H9 (cell line): ENCODE measurements around the gene SLC6A3. TPM values are rescaled to one million over a fixed set of nuclear protein-coding genes. Genes with fewer than 3 reads are reported as not detected.

Source experiments
- DNase-seq: peaks from one replicate; pipeline ENCODE4 v3.0.0-alpha.2; 2017
- H2AFZ ChIP-seq: one replicate; pipeline ENCODE4 v1.6.1; 2013; ENCODE audit warnings: mild to moderate bottlenecking, low read length, control low read depth, moderate library complexity
- H2AK5ac ChIP-seq: 2 replicates; pipeline ENCODE4 v1.6.1; 2013; ENCODE audit warnings: low read length, control low read depth, mixed read lengths; ENCODE audit not compliant: insufficient read length
- H2BK120ac ChIP-seq: one replicate; pipeline ENCODE4 v1.6.1; 2013; ENCODE audit warnings: low read depth, mild to moderate bottlenecking, low read length, control low read depth, inconsistent platforms; ENCODE audit not compliant: poor library complexity, severe bottlenecking
- H2BK12ac ChIP-seq: 2 replicates; pipeline ENCODE4 v1.6.1; 2013; ENCODE audit warnings: low read length, control low read depth, mixed read lengths, low read depth; ENCODE audit not compliant: insufficient read length
- H2BK15ac ChIP-seq: 2 replicates; pipeline ENCODE4 v1.6.1; 2013; ENCODE audit warnings: low read depth, low read length, control low read depth
- H2BK20ac ChIP-seq: one replicate; pipeline ENCODE4 v1.6.1; 2013; ENCODE audit warnings: low read depth, mild to moderate bottlenecking, low read length, control low read depth, inconsistent platforms; ENCODE audit not compliant: poor library complexity, severe bottlenecking
- H2BK5ac ChIP-seq: 2 replicates; pipeline ENCODE4 v1.6.1; 2013; ENCODE audit warnings: low read length, control low read depth, mixed read lengths; ENCODE audit not compliant: insufficient read length
- H3K14ac ChIP-seq: 2 replicates; pipeline ENCODE4 v1.6.1; 2013; ENCODE audit warnings: low read length, control low read depth; ENCODE audit not compliant: insufficient read depth
- H3K18ac ChIP-seq: 2 replicates; pipeline ENCODE4 v1.6.1; 2013; ENCODE audit warnings: low read depth, mild to moderate bottlenecking, mixed read lengths, low read length, control low read depth; ENCODE audit not compliant: insufficient read length
- H3K23ac ChIP-seq: 2 replicates; pipeline ENCODE4 v1.6.1; 2013; ENCODE audit warnings: low read length, control low read depth, mixed read lengths, low read depth; ENCODE audit not compliant: insufficient read length
- H3K23me2 ChIP-seq: 2 replicates; pipeline ENCODE4 v1.6.1; 2013; ENCODE audit warnings: low read depth, mild to moderate bottlenecking, mixed read lengths, low read length, control low read depth; ENCODE audit not compliant: insufficient read length, poor library complexity, severe bottlenecking
- H3K27ac ChIP-seq: 2 replicates; pipeline ENCODE4 v1.5.1; 2013; ENCODE audit warnings: low read length, control low read depth, mixed read lengths, low read depth; ENCODE audit not compliant: insufficient read length
- H3K27me3 ChIP-seq: 2 replicates; pipeline ENCODE4 v1.6.1; 2013; ENCODE audit warnings: low read length, control low read depth, inconsistent platforms; ENCODE audit not compliant: insufficient read depth
- H3K4ac ChIP-seq: 2 replicates; pipeline ENCODE4 v1.6.1; 2013; ENCODE audit warnings: low read depth, mild to moderate bottlenecking, control low read depth, inconsistent platforms, low read length, moderate library complexity
- H3K4me1 ChIP-seq: 2 replicates; pipeline ENCODE4 v1.6.1; 2013; ENCODE audit warnings: low read length, control low read depth, inconsistent platforms; ENCODE audit not compliant: insufficient read depth
- H3K4me2 ChIP-seq: 2 replicates; pipeline ENCODE4 v1.6.1; 2013; ENCODE audit warnings: low read length, control low read depth, mixed read lengths; ENCODE audit not compliant: insufficient read length, insufficient read depth
- H3K56ac ChIP-seq: 2 replicates; pipeline ENCODE4 v1.6.1; 2013; ENCODE audit warnings: low read depth, mild to moderate bottlenecking, mixed read lengths, low read length, control low read depth; ENCODE audit not compliant: insufficient read length
- H3K79me1 ChIP-seq: 2 replicates; pipeline ENCODE4 v1.6.1; 2013; ENCODE audit warnings: low read depth, mild to moderate bottlenecking, moderate library complexity, low read length, control low read depth, inconsistent platforms; ENCODE audit not compliant: insufficient read depth, poor library complexity, severe bottlenecking
- H3K79me2 ChIP-seq: 2 replicates; pipeline ENCODE4 v1.6.1; 2013; ENCODE audit warnings: low read length, control low read depth, inconsistent platforms; ENCODE audit not compliant: insufficient read depth
- H3K9ac ChIP-seq: 2 replicates; pipeline ENCODE4 v1.6.1; 2013; ENCODE audit warnings: low read length, control low read depth, mixed read lengths; ENCODE audit not compliant: insufficient read length; ENCODE audit errors: extremely low read depth
- H3K9me3 ChIP-seq: one replicate; pipeline ENCODE4 v1.6.1; 2013; ENCODE audit warnings: low read depth, low read length, inconsistent platforms; ENCODE audit not compliant: control insufficient read depth
- H3T11ph ChIP-seq: one replicate; pipeline ENCODE4 v1.6.1; 2013; ENCODE audit warnings: mild to moderate bottlenecking, low read length, control low read depth, inconsistent platforms
- H4K20me1 ChIP-seq: one replicate; pipeline ENCODE4 v1.6.1; 2013; ENCODE audit not compliant: control insufficient read depth, insufficient read length, insufficient read depth
- H4K5ac ChIP-seq: 2 replicates; pipeline ENCODE4 v1.6.1; 2013; ENCODE audit warnings: low read depth, mild to moderate bottlenecking, mixed read lengths, low read length, control low read depth; ENCODE audit not compliant: insufficient read length
- H4K8ac ChIP-seq: replicated peaks from 2 replicates; pipeline ENCODE4 v1.6.1; 2013; ENCODE audit warnings: low read length, control low read depth, mixed read lengths, low read depth; ENCODE audit not compliant: insufficient read length
- H4K91ac ChIP-seq: 2 replicates; pipeline ENCODE4 v1.6.1; 2013; ENCODE audit warnings: low read depth, mild to moderate bottlenecking, moderate library complexity, mixed read lengths, low read length, control low read depth; ENCODE audit not compliant: insufficient read length
- H3K27ac Mint-ChIP-seq, 3 experiments: 2 replicates in 2 of 3; 3 replicates in 1 of 3; pipeline ENCODE4 v1.8.0; 2020 to 2021; ENCODE audit warnings: mixed read lengths in 3 of 3, mild to moderate bottlenecking in 1 of 3, moderate library complexity in 1 of 3
- H3K27me3 Mint-ChIP-seq: 2 replicates; pipeline ENCODE4 v1.8.0; 2021; ENCODE audit warnings: low read depth, mild to moderate bottlenecking, moderate library complexity, mixed read lengths
- H3K36me3 Mint-ChIP-seq, 3 experiments: 2 replicates in 2 of 3; 3 replicates in 1 of 3; pipeline ENCODE4 v1.8.0; 2020 to 2021; ENCODE audit warnings: low read depth in 3 of 3, mixed read lengths in 3 of 3; ENCODE audit not compliant: insufficient read depth in 1 of 3
- H3K4me1 Mint-ChIP-seq, 2 experiments: 2 replicates each; pipeline ENCODE4 v1.8.0; 2020; ENCODE audit warnings: mixed read lengths in 2 of 2
- H3K4me3 Mint-ChIP-seq, 2 experiments: 2 replicates in 1 of 2; 3 replicates in 1 of 2; pipeline ENCODE4 v1.8.0; 2020 to 2021; ENCODE audit warnings: mild to moderate bottlenecking in 2 of 2, mixed read lengths in 2 of 2, moderate library complexity in 1 of 2
- H3K9me3 Mint-ChIP-seq, 2 experiments: 2 replicates in 1 of 2; 3 replicates in 1 of 2; pipeline ENCODE4 v1.8.0; 2020; ENCODE audit warnings: mild to moderate bottlenecking in 2 of 2, mixed read lengths in 2 of 2, moderate library complexity in 1 of 2
- CTCF ChIP-seq: fragments of 200-600 bp; sonication (generic); conservative IDR thresholded peaks from 3 replicates; pipeline ENCODE4 v1.8.0; 2021; ENCODE audit warnings: antibody characterized with exemption, mild to moderate bottlenecking
- WGBS: extraction: QIAGEN DNeasy Blood & Tissue Kit; methylation state at CpG from one replicate; pipeline ENCODE4 v1.1.7; 2013; ENCODE audit warnings: missing lambda C conversion rate, low lambda C conversion rate, mixed read lengths; ENCODE audit not compliant: insufficient read length; ENCODE audit errors: extremely low coverage; 5-methylcytosine and 5-hydroxymethylcytosine counted together
- total RNA-seq: library from RNA; stranded (reverse); gene quantifications from 2 replicates; pipeline ENCODE4 v1.2.1, GENCODE V29; 2021

The SLC6A3 gene
- total RNA-seq, 1 experiment from 2014 or later: 0.61 TPM

- no peak overlapping the region for H3T11ph ChIP-seq
- no peak overlapping the region for H3K4ac ChIP-seq
- no peak overlapping the region for H3K18ac ChIP-seq
- no peak overlapping the region for H2BK12ac ChIP-seq
- Mint-ChIP-seq H3K4me3 (no peak overlapping the region), H3K36me3 (no peaks in the 10 kb centered on the region; a peak in 2 of 7 replicates), H3K9me3 (peaks cover 3 to 4% of the 10 kb centered on the region in 2 experiments; a peak in 3 of 5 replicates), H3K4me1 (peaks cover 7 to 10% of the 10 kb centered on the region in 2 experiments), H3K27me3 (peaks cover 89% of the 10 kb centered on the region), H3K27ac (no peak overlapping the region)
- no peak overlapping the region for H4K5ac ChIP-seq
- no peak overlapping the region for H2AFZ ChIP-seq
- no peak overlapping the region for H3K4me2 ChIP-seq
- H4K20me1 ChIP-seq: no peaks in the 10 kb centered on the region
- H3K56ac ChIP-seq: no peak overlapping the region
- no peaks in the 10 kb centered on the region for H3K79me2 ChIP-seq
- TF ChIP-seq CTCF: no peak
- H3K23ac ChIP-seq: no peak overlapping the region
- H2AK5ac ChIP-seq: no peak overlapping the region
- no peak overlapping the region for H3K14ac ChIP-seq
- no peaks in the 10 kb centered on the region for H3K4me1 ChIP-seq
- no peak overlapping the region for H2BK5ac ChIP-seq
- H3K9ac ChIP-seq: no peak overlapping the region
- no peak for DNase-seq
- H3K27me3 ChIP-seq: peaks cover 26% of the 10 kb centered on the region
- H3K27ac ChIP-seq: no peak overlapping the region
- H4K91ac ChIP-seq: no peak overlapping the region
- peaks cover 12% of the 10 kb centered on the region for H3K23me2 ChIP-seq
- H2BK120ac ChIP-seq: no peak overlapping the region
- H3K9me3 ChIP-seq: no peaks in the 10 kb centered on the region
- WGBS: no CpG with 5 or more reads among the region's 24 CpGs
- no peak overlapping the region for H2BK20ac ChIP-seq
- no peaks in the 10 kb centered on the region for H3K79me1 ChIP-seq
- H2BK15ac ChIP-seq: no peak overlapping the region
- no peak overlapping the region for H4K8ac ChIP-seq
These were observed 3.9 kb downstream of the SLC6A3 start for GRCh38 chr5:1441166-1441865.
